ENCODE results near the gene KIAA1671.
"Not testable (repeated sequence)": the region's sequence is repeated elsewhere in the genome, so short reads cannot be mapped to it uniquely, and the experiment has no call there.

KIAA1671 gene

GRCh38 chr22:25199731-25200520 lies 247.4 kb downstream of the KIAA1671 start, which contains the start of gene CRYBB3:
TSS of gene CRYBB3 (plus strand) at chr22:25199858. CDS start at chr22:25201397, 1,539 bp downstream.
- Histone ChIP-seq H3K4me1 (peaks cover 7 to 34% (median 28%) of the 10 kb centered on the region in 10 experiments; a peak in 18 of 20 replicates), H3K4me3 (peak within 1 kb of the TSS in 1 of 10 experiments; percentile 4; a peak in 2 of 20 replicates), H4K20me1 (peaks cover 0 to 18% (median 8%) of the 10 kb centered on the region in 11 experiments; a peak in 8 of 22 replicates), H3K4me2 (peak within 1 kb of the TSS in 10 of 11 experiments; percentile 15 to 91 (median 83); a peak in 18 of 22 replicates), H3K36me3 (no peaks in the 10 kb centered on the region), H3K9ac (peak within 1 kb of the TSS in 3 of 11 experiments; percentile 11 to 61 (median 44); a peak in 4 of 22 replicates), H3K27ac (no peak within 1 kb of the TSS), H3K27me3 (no peaks in the 10 kb centered on the region), H3K9me3 (replicated peaks in 1 of 11) (no peaks in the 10 kb centered on the region)
- TF ChIP-seq Cebpa-rat (IDR thresholded peaks at IDR 0.05) = no peak

DNA sequence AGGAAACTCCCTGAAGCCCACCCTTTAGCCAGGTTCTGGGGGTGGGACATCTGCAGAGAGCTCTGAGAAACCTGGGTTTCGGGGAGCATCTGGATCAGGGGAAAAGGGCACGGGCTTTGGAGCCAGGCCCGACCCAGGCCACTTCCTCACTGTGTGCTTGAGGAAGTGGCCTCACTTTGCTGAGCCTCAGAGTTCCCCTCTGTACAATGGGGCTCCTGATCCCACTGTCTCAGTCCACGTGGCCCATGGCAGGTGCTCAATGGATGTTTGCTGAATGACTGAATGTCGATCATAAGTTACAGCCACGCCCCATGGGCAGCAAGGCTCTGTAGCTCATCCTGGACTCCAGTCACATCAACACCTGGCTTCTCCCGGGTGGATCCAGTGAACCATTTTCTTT lies 248.5 kb downstream of the KIAA1671 start:
- H3K27ac ChIP-seq = no peak overlapping the region
- H3K9me3 ChIP-seq (replicated peaks in 1 of 11) = no peaks in the 10 kb centered on the region
- no peaks in the 10 kb centered on the region for H3K27me3 ChIP-seq
- peaks cover 0 to 19% (median 8%) of the 10 kb centered on the region in 11 experiments; a peak in 8 of 22 replicates for H4K20me1 ChIP-seq
- no peak for TF ChIP-seq Cebpa-rat (IDR thresholded peaks at IDR 0.05)
- H3K4me2 ChIP-seq = peak overlapping the region in 8 of 11 experiments; percentile 69 to 91 (median 84); a peak in 14 of 22 replicates
- no peak overlapping the region for H3K4me3 ChIP-seq
- H3K36me3 ChIP-seq = no peaks in the 10 kb centered on the region
- peaks cover 7 to 34% (median 28%) of the 10 kb centered on the region in 10 experiments; a peak in 18 of 20 replicates for H3K4me1 ChIP-seq
- H3K9ac ChIP-seq = 0 out of 22 replicates have a peak overlapping the region, but pooled peaks of 1 of the 11 experiments have one; percentile 11

GRCh38 chr22:25201557-25202273 lies 249.2 kb downstream of the KIAA1671 start:
- H4K20me1 ChIP-seq = peaks cover 0 to 19% (median 8%) of the 10 kb centered on the region in 11 experiments; a peak in 7 of 22 replicates

GRCh38 chr22:25202290-25202921 lies 249.9 kb downstream of the KIAA1671 start:
- Histone ChIP-seq H3K36me3 (no peaks in the 10 kb centered on the region), H3K4me3 (no peak overlapping the region), H3K27ac (no peak overlapping the region), H3K27me3 (no peaks in the 10 kb centered on the region), H4K20me1 (peaks cover 0 to 19% (median 8%) of the 10 kb centered on the region in 11 experiments; a peak in 7 of 22 replicates), H3K9ac (no peak overlapping the region), H3K4me2 (peak overlapping the region in 6 of 11 experiments; percentile 82 to 91 (median 86); a peak in 8 of 22 replicates), H3K9me3 (replicated peaks in 1 of 11) (no peaks in the 10 kb centered on the region), H3K4me1 (peaks cover 7 to 34% (median 28%) of the 10 kb centered on the region in 10 experiments; a peak in 18 of 20 replicates)
- no peak for TF ChIP-seq Cebpa-rat (IDR thresholded peaks at IDR 0.05)

More at GRCh38 chr22:25201557-25202273, 249.2 kb downstream of the KIAA1671 start:
- Histone ChIP-seq H3K4me2 (peak overlapping the region in 7 of 11 experiments; percentile 81 to 91 (median 85); a peak in 10 of 22 replicates), H3K9ac (no peak overlapping the region), H3K27me3 (no peaks in the 10 kb centered on the region), H3K36me3 (no peaks in the 10 kb centered on the region), H3K4me3 (no peak overlapping the region), H3K4me1 (peaks cover 7 to 34% (median 28%) of the 10 kb centered on the region in 10 experiments; a peak in 18 of 20 replicates), H3K27ac (no peak overlapping the region), H3K9me3 (replicated peaks in 1 of 11) (no peaks in the 10 kb centered on the region)
- no peak for TF ChIP-seq Cebpa-rat (IDR thresholded peaks at IDR 0.05)

DNA sequence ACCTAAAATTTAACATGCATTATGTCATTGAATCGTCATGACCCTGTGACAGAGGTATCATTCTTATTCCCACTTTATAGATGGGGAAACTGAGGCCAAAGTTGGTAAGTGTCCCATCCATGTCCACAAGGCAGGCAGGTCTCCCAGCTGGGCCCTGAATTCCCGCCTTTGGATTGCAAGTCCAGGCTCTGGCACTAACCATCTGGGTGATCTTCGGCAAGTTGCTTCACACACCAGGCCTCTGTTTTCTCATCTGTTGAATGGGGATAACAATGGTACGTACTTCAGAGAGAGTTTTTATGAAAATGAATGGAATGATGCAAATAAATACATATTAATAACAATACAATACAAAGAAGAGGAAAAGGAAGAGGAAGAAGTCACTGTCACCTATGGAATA lies 250.6 kb downstream of the KIAA1671 start:
- H3K9ac ChIP-seq = no peak overlapping the region
- no peaks in the 10 kb centered on the region for H3K9me3 ChIP-seq (replicated peaks in 1 of 11)
- no peaks in the 10 kb centered on the region for H3K36me3 ChIP-seq
- no peak overlapping the region for H3K27ac ChIP-seq
- H3K4me2 ChIP-seq = no peak overlapping the region
- H4K20me1 ChIP-seq = peaks cover 0 to 19% (median 8%) of the 10 kb centered on the region in 11 experiments; a peak in 7 of 22 replicates
- peaks cover 7 to 34% (median 28%) of the 10 kb centered on the region in 10 experiments; a peak in 18 of 20 replicates for H3K4me1 ChIP-seq
- H3K27me3 ChIP-seq = no peaks in the 10 kb centered on the region
- H3K4me3 ChIP-seq = no peak overlapping the region
- TF ChIP-seq Cebpa-rat (IDR thresholded peaks at IDR 0.05) = no peak

- peaks cover 0 to 19% (median 8%) of the 10 kb centered on the region in 11 experiments; a peak in 6 of 22 replicates for H4K20me1 ChIP-seq
- not testable (repeated sequence) for H3K4me2 ChIP-seq; H3K4me3 ChIP-seq; H3K36me3 ChIP-seq; H3K27me3 ChIP-seq; H3K9ac ChIP-seq; H3K27ac ChIP-seq; H3K9me3 ChIP-seq (replicated peaks in 1 of 11)
- H3K4me1 ChIP-seq = peaks cover 6 to 33% (median 24%) of the 10 kb centered on the region in 10 experiments; a peak in 18 of 20 replicates
Observed at GRCh38 chr22:25204547-25204946, 252.0 kb downstream of the KIAA1671 start.

GRCh38 chr22:25205847-25206246 lies 253.3 kb downstream of the KIAA1671 start:
- H3K4me2 ChIP-seq = no peak overlapping the region
- no peak overlapping the region for H3K9ac ChIP-seq
- H4K20me1 ChIP-seq = peaks cover 0 to 16% (median 0%) of the 10 kb centered on the region in 11 experiments; a peak in 3 of 22 replicates
- no peak for TF ChIP-seq Cebpa-rat (IDR thresholded peaks at IDR 0.05)
- no peaks in the 10 kb centered on the region for H3K27me3 ChIP-seq
- H3K4me3 ChIP-seq = no peak overlapping the region
- H3K4me1 ChIP-seq = peaks cover 0 to 21% (median 11%) of the 10 kb centered on the region in 10 experiments; a peak in 15 of 20 replicates
- no peaks in the 10 kb centered on the region for H3K9me3 ChIP-seq (replicated peaks in 1 of 11)
- no peak overlapping the region for H3K27ac ChIP-seq
- H3K36me3 ChIP-seq = no peaks in the 10 kb centered on the region

GRCh38 chr22:25206998-25207397 lies 254.5 kb downstream of the KIAA1671 start:
- no peak for TF ChIP-seq Cebpa-rat (IDR thresholded peaks at IDR 0.05)
- Histone ChIP-seq H3K27me3 (no peaks in the 10 kb centered on the region), H3K4me1 (peaks cover 0 to 10% (median 1%) of the 10 kb centered on the region in 10 experiments; a peak in 11 of 20 replicates), H3K27ac (no peak overlapping the region), H3K4me3 (no peak overlapping the region), H3K9ac (no peak overlapping the region), H4K20me1 (0 out of 22 replicates have a peak, but pooled peaks cover 0 to 11% (median 0%) of the 10 kb centered on the region in 11 experiments), H3K9me3 (replicated peaks in 1 of 11) (no peaks in the 10 kb centered on the region), H3K4me2 (no peak overlapping the region), H3K36me3 (no peaks in the 10 kb centered on the region)
